ENCODE results near the gene TPSAB1.
"Not testable (repeated sequence)": the region's sequence is repeated elsewhere in the genome, so short reads cannot be mapped to it uniquely, and the experiment has no call there.

The TPSAB1 gene

GRCh38 chr16:1269418-1269817 is 28.9 kb downstream of the TPSAB1 start:
- H3K4me3 ChIP-seq; in situ Hi-C loops (cut with MboI; ENCODE audit: low sequenced_read_pairs); DNase-seq (ENCODE audit: low spot score in 2 of 2); H3K27me3 ChIP-seq (ENCODE audit: low read depth); H3K4me1 ChIP-seq; H3K9me3 ChIP-seq; H3K36me3 ChIP-seq (replicated peaks): not testable (repeated sequence)

- H3K4me3 ChIP-seq, result no peak overlapping the region
- H3K4me1 ChIP-seq, result no peaks in the 10 kb centered on the region
- DNase-seq (ENCODE audit: low spot score in 2 of 2), result no peak
- in situ Hi-C loops (cut with MboI; ENCODE audit: low sequenced_read_pairs), result no loop called here
- no peaks in the 10 kb centered on the region; the same call in 1 of the 2 replicates for H3K27me3 ChIP-seq (ENCODE audit: low read depth)
- no peaks in the 10 kb centered on the region for H3K36me3 ChIP-seq (replicated peaks)
- H3K9me3 ChIP-seq, result no peaks in the 10 kb centered on the region
These were observed 30.8 kb downstream of the TPSAB1 start for GRCh38 chr16:1271380-1271723.

GRCh38 chr16:1271724-1272413 is 31.4 kb downstream of the TPSAB1 start:
- in situ Hi-C loops (cut with MboI; ENCODE audit: low sequenced_read_pairs); H3K36me3 ChIP-seq (replicated peaks); H3K4me3 ChIP-seq; H3K9me3 ChIP-seq; H3K27me3 ChIP-seq (ENCODE audit: low read depth); H3K4me1 ChIP-seq: not testable (repeated sequence)
- peak in 1 of 2 experiments; percentile 37 for DNase-seq (ENCODE audit: low spot score in 2 of 2)

- no peak for DNase-seq (ENCODE audit: low spot score in 2 of 2)
- Histone ChIP-seq H3K27me3 (ENCODE audit: low read depth) (peaks cover 3% of the 10 kb centered on the region; the same call in 1 of the 2 replicates), H3K36me3 (replicated peaks) (no peaks in the 10 kb centered on the region), H3K4me1 (no peaks in the 10 kb centered on the region), H3K4me3 (no peak overlapping the region), H3K9me3 (no peaks in the 10 kb centered on the region)
- in situ Hi-C loops (cut with MboI; ENCODE audit: low sequenced_read_pairs), result no loop called here
These were observed 32.1 kb downstream of the TPSAB1 start for GRCh38 chr16:1272453-1273198.

DNA sequence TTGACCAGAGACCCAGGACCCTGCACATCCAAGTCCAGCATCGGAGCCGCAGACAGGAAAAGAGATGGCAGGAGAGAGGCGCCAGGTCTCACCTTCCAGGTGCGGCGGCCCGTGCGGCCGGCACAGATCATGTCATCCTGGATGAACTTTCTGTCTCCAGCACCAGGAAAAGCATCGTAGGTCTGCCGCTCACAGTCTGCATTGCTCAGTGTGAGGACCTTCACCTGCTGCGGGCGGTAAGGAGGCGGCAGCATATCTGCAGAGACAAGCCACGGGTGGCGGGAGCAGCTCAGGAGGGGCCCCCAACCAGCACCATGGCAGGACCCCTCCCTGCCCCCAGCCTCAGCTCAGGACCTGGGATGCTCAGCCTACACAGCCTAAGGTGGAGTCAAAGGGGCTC is 33.3 kb downstream of the TPSAB1 start:
- Histone ChIP-seq H3K4me3 (no peak overlapping the region), H3K4me1 (no peaks in the 10 kb centered on the region), H3K27me3 (ENCODE audit: low read depth) (peaks cover 3% of the 10 kb centered on the region; the same call in 1 of the 2 replicates), H3K9me3 (no peaks in the 10 kb centered on the region), H3K36me3 (replicated peaks) (no peaks in the 10 kb centered on the region)
- DNase-seq (ENCODE audit: low spot score in 2 of 2), result no peak
- in situ Hi-C loops (cut with MboI; ENCODE audit: low sequenced_read_pairs), result no loop called here

DNA sequence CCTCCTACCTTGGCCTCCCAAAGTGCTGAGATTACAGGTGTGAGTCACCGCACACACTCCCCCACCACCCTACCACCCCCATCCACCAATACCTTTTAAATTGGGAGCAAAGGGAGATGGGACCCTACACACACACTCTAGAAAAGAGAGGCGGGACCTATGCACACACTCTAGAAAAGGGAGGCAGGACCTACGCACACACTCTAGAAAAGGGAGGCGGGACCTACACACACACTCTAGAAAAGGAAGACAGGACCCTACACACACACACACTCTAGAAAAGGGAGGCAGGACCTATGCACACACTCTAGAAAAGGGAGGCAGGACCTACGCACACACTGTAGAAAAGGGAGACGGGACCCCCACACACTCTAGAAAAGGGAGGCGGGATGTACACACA is 34.3 kb downstream of the TPSAB1 start:
- Histone ChIP-seq H3K27me3 (ENCODE audit: low read depth) (peaks cover 3% of the 10 kb centered on the region; the same call in 1 of the 2 replicates), H3K4me3 (no peak overlapping the region), H3K36me3 (replicated peaks) (no peaks in the 10 kb centered on the region), H3K4me1 (no peaks in the 10 kb centered on the region), H3K9me3 (no peaks in the 10 kb centered on the region)
- DNase-seq (ENCODE audit: low spot score in 2 of 2), result no peak
- in situ Hi-C loops (cut with MboI; ENCODE audit: low sequenced_read_pairs), result no loop called here

- no peaks in the 10 kb centered on the region for H3K36me3 ChIP-seq (replicated peaks)
- in situ Hi-C loops (cut with MboI; ENCODE audit: low sequenced_read_pairs), result no loop called here
- no peak for DNase-seq (ENCODE audit: low spot score in 2 of 2)
- H3K27me3 ChIP-seq (ENCODE audit: low read depth), result peaks cover 3% of the 10 kb centered on the region; the same call in 1 of the 2 replicates
- H3K4me1 ChIP-seq, result no peaks in the 10 kb centered on the region
- H3K4me3 ChIP-seq, result no peak overlapping the region
- no peaks in the 10 kb centered on the region for H3K9me3 ChIP-seq
These were observed 35.5 kb downstream of the TPSAB1 start for GRCh38 chr16:1275791-1276579.

- in situ Hi-C loops (cut with MboI; ENCODE audit: low sequenced_read_pairs), result no loop called here
- DNase-seq (ENCODE audit: low spot score in 2 of 2), result no peak
- H3K36me3 ChIP-seq (replicated peaks), result no peaks in the 10 kb centered on the region
- no peaks in the 10 kb centered on the region for H3K9me3 ChIP-seq
- peaks cover 3% of the 10 kb centered on the region; the same call in 1 of the 2 replicates for H3K27me3 ChIP-seq (ENCODE audit: low read depth)
- no peaks in the 10 kb centered on the region for H3K4me1 ChIP-seq
- H3K4me3 ChIP-seq, result no peak overlapping the region
These were observed 36.0 kb downstream of the TPSAB1 start for GRCh38 chr16:1276580-1276878.

- H3K36me3 ChIP-seq (replicated peaks), result no peaks in the 10 kb centered on the region
- DNase-seq (ENCODE audit: low spot score in 2 of 2), result no peak
- H3K9me3 ChIP-seq, result no peaks in the 10 kb centered on the region
- peaks cover 3% of the 10 kb centered on the region; the same call in 1 of the 2 replicates for H3K27me3 ChIP-seq (ENCODE audit: low read depth)
- no peaks in the 10 kb centered on the region for H3K4me1 ChIP-seq
- in situ Hi-C loops (cut with MboI; ENCODE audit: low sequenced_read_pairs), result no loop called here
- no peak overlapping the region for H3K4me3 ChIP-seq
These were observed 36.7 kb downstream of the TPSAB1 start for GRCh38 chr16:1277151-1277598.

- in situ Hi-C loops (cut with MboI; ENCODE audit: low sequenced_read_pairs), result no loop called here
- no peak for DNase-seq (ENCODE audit: low spot score in 2 of 2)
- no peaks in the 10 kb centered on the region for H3K9me3 ChIP-seq
- H3K27me3 ChIP-seq (ENCODE audit: low read depth), result peaks cover 3% of the 10 kb centered on the region; the same call in 1 of the 2 replicates
- H3K36me3 ChIP-seq (replicated peaks), result no peaks in the 10 kb centered on the region
- H3K4me3 ChIP-seq, result no peak overlapping the region
- no peaks in the 10 kb centered on the region for H3K4me1 ChIP-seq
These were observed 37.2 kb downstream of the TPSAB1 start for GRCh38 chr16:1277617-1278282.

DNA sequence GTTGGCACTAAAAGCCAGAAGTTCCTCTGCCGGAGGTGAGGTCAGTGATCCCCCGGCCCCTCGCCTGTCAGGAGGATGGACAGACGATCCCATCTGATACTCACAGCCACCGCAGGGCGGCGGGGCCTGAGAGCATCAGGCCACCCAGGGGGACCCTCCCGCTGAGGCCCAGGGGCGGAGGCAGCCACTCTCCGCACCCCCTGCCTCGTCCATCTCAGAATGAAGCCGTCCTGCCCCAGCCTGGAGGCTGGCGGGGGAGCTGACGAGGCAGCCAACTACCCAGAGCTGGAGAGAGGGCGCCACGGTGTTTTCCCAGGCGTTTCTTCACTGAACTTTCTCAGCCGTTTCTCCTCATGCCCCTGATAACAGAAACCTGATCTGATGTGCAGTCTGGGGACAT is 38.0 kb downstream of the TPSAB1 start:
- H3K4me3 ChIP-seq, result no peak overlapping the region
- in situ Hi-C loops (cut with MboI; ENCODE audit: low sequenced_read_pairs), result no loop called here
- H3K36me3 ChIP-seq (replicated peaks), result no peaks in the 10 kb centered on the region
- DNase-seq (ENCODE audit: low spot score in 2 of 2), result no peak
- no peaks in the 10 kb centered on the region for H3K9me3 ChIP-seq
- no peaks in the 10 kb centered on the region for H3K4me1 ChIP-seq
- H3K27me3 ChIP-seq (ENCODE audit: low read depth), result peaks cover 7% of the 10 kb centered on the region

- peaks cover 14% of the 10 kb centered on the region for H3K27me3 ChIP-seq (ENCODE audit: low read depth)
These were observed 38.8 kb downstream of the TPSAB1 start for GRCh38 chr16:1279081-1279944.

More at GRCh38 chr16:1279081-1279944, 38.8 kb downstream of the TPSAB1 start:
- Histone ChIP-seq H3K4me1 (no peaks in the 10 kb centered on the region), H3K9me3 (no peaks in the 10 kb centered on the region), H3K36me3 (replicated peaks) (no peaks in the 10 kb centered on the region), H3K4me3 (no peak overlapping the region)
- in situ Hi-C loops (cut with MboI; ENCODE audit: low sequenced_read_pairs), result no loop called here
- no peak for DNase-seq (ENCODE audit: low spot score in 2 of 2)
